ENCODE data around the gene DEGS2.

GRCh38 chr14:100121643-100122480, 37.6 kb downstream of the DEGS2 start:
- TF ChIP-seq POLR2A (IDR thresholded peaks at IDR 0.05) (no peak), POLR2AphosphoS5 (IDR thresholded peaks at IDR 0.05) (no peak), CTCF (IDR thresholded peaks at IDR 0.05) (no peak)

All from upper lobe of left lung (tissue), 4 donors.